RKO (cell line): ENCODE results near the gene ACSBG1.

Experiments used
- DNase-seq: peaks from one replicate; pipeline ENCODE4 v3.0.0-alpha.2; 2016; ENCODE audit warnings: low spot score

Gene ACSBG1

DNA sequence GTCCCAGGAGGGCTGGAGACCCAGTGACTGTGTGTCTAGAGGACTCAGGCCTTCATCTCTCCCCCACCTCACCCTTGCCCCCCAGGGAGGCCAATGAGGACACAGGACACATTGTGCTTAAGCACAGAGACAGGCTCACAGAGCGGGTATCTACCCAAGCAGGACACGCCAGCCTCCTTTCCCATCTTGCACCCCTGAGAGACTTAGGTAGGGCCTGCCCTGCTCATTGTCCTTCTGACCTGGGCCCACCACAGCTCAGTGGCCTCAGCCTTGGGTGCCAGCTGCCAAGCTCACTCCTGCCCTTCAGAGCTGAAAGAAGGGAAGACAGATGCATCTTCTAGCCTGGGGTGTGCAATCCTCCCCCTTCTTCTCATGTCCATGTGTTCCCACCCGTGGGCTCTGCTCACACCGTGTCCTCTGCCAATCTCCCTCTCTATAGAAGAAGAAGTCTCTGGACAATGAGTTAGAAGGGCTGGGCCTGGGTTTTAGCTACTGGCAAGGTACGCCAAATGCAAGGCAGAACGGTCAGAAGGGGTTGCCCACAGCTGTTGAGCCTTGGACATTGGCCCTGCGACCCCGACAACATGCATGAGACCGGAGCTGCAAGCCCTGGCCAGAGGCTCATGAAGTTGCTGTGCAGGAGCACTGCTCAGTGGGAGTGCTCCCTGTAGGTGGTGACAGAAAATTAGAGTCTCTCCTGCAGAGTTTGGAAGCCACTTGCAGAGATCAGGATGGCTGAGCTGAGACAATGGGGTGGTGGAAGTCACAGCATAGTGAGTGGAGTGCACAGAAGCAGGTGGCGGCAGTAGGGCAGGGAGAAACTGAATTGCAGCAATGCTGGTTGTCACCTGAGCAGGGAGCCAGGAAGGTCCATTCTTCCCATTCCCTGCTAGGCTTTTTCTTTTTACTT, 32.8 kb downstream of the ACSBG1 start:
- no peak for DNase-seq

- DNase-seq = no peak
Measured at GRCh38 chr15:78200276-78200930, 34.0 kb downstream of the ACSBG1 start.

DNA sequence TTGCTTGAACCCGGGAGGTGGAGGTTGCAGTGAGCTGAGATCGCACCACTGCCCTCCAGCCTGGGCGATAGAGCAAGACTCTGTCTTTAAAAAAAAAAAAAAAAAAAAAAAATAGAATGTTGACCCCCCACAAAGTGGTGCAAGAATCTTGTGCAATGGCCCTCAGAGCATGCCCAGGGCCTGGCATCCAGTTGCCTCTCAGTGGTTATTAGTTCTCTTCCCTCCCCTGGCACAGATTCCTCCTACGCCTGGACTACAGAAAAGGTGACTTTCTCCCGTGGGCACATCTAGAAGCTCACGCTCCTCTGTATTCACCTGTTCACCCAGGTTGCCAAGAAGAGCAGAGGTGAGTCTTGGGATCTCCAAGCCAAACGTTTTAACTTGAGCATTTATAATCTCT, 36.7 kb downstream of the ACSBG1 start:
- DNase-seq = no peak

DNA sequence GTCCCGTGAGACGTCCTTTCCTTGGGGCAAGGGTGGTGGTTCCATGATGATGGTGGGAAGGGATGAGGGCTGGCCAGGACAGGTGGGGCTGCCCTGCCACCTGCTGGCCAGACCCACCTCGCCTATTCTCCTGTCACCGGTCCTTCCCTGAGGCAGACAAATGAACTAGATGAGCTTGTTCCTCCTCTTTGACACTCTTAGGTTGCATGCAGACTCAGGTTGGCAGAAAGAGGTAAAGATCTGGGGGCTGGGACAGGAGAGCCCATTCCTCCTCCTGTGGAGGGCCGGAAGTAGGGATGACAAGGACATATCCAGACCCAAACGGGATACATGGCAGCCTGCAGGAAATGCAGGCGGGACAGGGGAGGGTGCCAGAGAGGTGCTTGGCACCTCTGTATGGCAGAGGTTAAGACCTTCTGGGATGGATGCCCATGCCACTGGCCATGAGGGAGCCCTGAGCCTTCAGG, 38.6 kb downstream of the ACSBG1 start:
- DNase-seq = peak; percentile 9

GRCh38 chr15:78194568-78194925, 39.8 kb downstream of the ACSBG1 start:
- no peak for DNase-seq

DNA sequence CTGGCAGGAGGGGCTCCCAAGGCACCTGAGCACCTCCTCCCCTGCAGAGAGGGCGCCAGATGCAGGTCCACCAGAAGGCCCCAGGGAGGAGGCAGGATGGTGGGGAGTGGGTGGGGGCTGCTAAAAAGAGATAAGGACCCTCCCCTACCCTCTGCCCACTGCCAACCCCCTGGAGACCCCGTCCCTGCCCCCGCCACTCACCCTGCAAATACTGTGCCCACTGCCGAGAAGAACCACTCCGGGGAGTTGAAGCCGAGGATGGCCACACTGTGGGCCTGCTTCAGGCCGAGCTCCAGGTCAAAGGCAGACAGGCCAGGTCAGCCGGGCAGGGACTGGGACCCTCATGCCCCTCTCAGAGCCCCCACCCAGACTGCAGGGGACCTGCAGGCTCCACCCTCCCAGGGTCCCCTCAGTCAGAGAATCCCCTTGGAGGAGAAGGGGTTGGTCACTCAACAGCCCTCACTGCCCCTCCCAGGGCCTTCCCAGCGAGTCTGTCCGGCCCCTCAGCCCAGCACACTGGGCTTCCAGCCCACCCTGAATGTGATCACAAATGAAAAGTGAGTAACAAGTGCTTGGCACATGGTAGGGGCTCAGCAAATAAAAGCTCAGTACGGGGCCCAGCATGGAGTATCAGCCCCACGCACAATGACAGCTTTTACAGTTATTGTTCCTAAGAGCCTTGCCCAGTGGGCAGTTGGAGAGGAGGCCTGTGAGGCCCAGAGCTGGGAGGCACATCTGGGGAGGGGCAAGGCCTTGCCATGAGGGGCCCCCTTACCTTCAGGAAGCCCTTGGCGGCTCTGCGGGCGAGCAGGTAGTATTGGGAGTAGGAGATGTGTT, 40.4 kb downstream of the ACSBG1 start:
- DNase-seq = no peak

- DNase-seq = no peak
Measured at GRCh38 chr15:78192826-78193594, 41.4 kb downstream of the ACSBG1 start.

DNA sequence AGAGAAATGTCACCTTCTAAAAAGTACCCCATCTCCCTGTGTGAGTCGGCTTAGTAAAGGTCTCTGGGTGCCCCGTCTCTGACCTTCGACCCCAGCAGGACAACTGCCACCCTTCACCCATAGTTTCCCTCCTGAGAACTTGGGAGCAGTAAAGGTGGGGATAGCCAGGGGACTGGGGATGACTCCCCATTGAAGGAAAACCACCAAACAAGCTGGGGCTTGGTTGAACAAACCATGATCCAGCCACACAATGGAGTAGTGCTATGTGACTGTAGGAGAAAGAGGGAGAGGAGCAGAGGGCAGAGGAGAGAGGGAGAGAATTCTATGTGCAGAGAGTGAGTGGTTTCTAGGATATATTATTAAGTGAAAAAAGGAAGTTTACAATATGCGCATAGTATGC, 51.5 kb downstream of the ACSBG1 start:
- no peak for DNase-seq

GRCh38 chr15:78182336-78182700, 52.0 kb downstream of the ACSBG1 start:
- no peak for DNase-seq

GRCh38 chr15:78179906-78180305, 54.5 kb downstream of the ACSBG1 start:
- DNase-seq = no peak

- no peak for DNase-seq
Measured at GRCh38 chr15:78179286-78179840, 55.0 kb downstream of the ACSBG1 start.

GRCh38 chr15:78178064-78178463, 56.3 kb downstream of the ACSBG1 start:
- no peak for DNase-seq

DNA sequence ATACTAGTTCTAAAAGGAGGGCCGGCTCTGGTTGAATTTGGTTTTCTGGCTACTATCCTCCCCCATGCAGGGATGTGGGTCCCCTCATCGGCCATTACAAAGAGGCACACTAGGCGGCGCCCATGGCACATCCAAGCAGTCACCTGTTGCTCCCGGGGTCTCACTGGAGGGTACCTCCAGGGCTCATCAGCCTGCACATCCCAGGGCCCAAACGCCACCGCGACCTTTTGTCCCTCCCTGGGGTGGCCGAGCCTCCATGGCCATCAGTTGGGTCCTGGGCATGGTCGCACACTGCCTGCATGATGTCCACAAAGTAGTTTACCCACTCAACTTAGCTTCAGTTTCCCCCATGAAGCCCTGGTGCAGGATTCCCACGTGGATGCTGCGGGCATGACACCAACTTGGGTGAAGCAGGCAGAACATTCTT, 56.9 kb downstream of the ACSBG1 start:
- peak; percentile 12 for DNase-seq

- DNase-seq = no peak
Measured at GRCh38 chr15:78175330-78175729, 59.0 kb downstream of the ACSBG1 start.

- no peak for DNase-seq
Measured at GRCh38 chr15:78174401-78174800, 60.0 kb downstream of the ACSBG1 start.

- no peak for DNase-seq
Measured at GRCh38 chr15:78171864-78172472, 62.4 kb downstream of the ACSBG1 start.

DNA sequence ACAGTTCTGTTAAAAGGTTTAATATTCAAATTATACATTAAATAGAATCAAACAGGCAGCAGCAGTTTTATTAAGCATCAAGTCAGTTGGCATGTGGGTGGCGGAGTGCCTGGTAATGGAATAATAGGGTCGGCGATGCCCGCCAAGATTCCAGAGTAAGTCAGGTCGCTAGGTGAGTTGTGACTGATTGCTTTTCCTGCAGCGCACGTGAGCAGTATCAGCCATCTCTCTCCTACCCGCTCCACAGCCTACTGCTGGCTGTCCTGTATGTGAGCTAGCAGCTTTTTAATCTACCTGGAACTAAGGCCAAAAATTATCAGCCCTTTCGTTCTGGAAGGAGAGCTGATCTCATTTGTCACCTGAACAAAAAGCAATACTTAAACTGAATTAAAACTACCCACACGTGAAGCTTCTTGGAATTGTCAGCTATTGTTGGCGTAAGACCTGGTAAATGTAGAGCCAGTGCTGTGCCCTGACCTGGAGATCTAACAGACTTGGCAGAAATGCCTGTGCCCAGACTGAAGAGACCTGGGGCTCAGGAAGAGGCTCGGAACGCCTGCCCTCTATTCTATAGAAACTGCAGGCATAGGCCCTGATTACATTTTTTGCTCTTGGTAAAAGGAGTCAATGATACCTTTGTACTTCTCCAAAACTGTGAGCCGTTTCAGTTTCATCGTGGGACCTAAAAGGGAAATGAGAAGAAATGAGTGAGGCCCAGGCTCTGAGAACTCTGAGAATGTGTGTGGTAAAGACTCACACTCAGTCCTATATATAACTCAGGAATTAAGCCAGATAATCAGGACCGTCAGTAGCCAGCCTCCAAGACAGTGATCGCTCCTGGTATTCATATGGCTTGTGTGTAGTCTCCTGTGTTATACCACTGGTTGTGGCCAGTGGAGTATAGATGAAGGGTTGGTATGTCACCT, 63.3 kb downstream of the ACSBG1 start:
- no peak for DNase-seq

- DNase-seq = no peak
Measured at GRCh38 chr15:78168608-78169007, 65.8 kb downstream of the ACSBG1 start.

GRCh38 chr15:78167227-78167888, 67.0 kb downstream of the ACSBG1 start:
- DNase-seq = no peak
